ENCODE data around the gene MAP3K8.

MAP3K8 gene

DNA sequence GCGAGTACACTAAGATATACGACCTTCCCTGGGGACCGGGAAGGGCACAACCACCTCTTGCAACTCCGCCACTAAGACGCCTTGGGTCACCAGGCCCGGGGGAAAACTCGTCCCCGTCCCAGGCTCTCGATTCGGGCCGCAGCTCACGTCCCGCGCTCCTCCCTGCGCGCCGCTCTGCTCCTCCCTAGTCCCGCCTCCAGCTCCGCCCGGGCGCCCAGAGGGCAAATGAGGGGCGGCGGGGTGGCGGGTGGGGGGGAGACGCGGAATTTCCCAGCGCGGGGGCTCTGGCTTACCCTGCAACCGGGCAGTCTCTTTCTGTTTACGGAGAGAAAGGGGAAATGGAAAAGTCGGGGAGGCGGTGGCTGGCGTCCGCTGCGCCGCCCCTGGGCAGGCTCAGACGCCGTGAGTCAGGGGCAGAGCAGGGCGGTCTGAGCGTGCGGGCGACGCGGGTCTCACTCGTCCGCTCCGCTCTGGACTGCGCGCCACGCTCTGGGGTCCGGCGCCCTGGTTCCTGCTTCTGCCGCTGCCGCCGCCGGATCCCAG is at the start of gene MAP3K8:
Gene MAP3K8, plus strand, starts transcription at position 455 of the 543 bp plus-strand sequence. CDS start 4,755 bp downstream, outside the sequence.
- peak; percentile 7 to 89 (median 70) for DNase-seq

DNA sequence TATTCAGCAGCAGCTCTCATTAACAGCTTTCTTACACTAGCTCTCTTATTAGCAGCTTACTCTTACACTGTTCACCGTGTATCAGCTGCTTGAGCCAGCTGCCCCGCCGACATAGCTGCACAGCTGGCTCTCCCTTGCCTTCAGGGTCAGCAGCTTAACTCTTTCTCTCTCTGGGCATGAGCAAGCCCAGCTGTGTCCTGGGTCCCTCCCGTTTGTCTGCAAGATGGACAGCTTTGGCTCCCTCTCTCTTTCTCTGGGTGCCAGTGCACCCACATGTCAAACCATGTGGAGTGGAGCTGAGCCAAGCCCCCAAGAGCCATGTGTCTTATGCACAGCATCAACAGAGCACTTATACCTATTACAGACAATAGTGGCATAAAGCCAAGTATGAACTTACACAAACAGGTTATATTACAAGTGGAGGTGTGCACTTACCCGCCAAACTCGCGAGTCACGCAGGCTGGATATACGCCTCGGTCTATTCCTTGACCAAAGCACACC is 49.2 kb upstream of the MAP3K8 start:
- peak in 2 of 14 donors; percentile 1 to 15 for DNase-seq

GRCh38 chr10:30386801-30387588 is 47.0 kb upstream of the MAP3K8 start:
- no peak for DNase-seq

- DNase-seq = no peak
These were observed 46.2 kb upstream of the MAP3K8 start for GRCh38 chr10:30387646-30388243.

DNA sequence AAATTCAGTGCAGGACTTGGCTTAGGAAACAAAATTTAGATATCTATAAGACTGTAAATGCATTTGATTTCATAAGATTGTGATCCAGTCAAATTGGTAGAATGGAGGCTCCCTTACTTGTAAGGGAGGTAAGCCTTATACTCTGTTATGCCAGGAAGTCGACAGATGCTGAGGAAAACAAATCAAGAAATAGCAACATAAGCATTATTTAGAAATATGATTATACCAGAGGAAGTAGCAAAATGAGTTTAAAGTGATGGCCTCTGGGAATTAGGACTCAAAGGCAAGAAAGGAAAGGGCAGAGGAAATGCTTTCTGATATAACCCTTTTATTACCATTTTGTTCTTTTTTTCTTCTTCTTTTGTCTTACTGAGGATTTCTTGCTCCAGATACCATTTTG is 44.4 kb upstream of the MAP3K8 start:
- no peak for DNase-seq

- DNase-seq = no peak
These were observed 43.8 kb upstream of the MAP3K8 start for GRCh38 chr10:30390207-30390606.

GRCh38 chr10:30391266-30391665 is 42.7 kb upstream of the MAP3K8 start:
- no peak for DNase-seq

DNA sequence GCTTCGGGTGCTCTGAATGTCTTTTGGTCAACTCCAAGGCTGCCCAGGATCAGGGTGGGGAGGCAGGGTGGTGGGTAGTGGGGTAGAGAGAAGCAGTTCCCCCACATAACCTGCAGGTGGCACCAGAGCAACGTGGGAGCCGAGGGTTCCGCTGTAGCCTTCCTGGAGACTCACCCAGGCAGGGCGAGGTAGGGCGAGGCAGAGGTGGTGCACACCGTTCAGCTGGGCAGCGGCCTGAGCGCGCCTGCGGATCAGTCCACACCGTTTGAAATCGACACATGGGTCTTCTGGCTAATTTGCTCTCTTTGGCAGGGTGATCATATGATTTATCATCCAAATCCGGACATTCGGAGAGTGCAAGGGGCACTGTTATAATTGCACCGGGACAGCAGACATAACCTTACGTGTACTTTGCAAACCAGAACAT is 41.4 kb upstream of the MAP3K8 start:
- peak in 10 of 14 donors; percentile 9 to 54 (median 25) for DNase-seq

GRCh38 chr10:30396293-30396692 is 37.7 kb upstream of the MAP3K8 start:
- DNase-seq = no peak

GRCh38 chr10:30396698-30397097 is 37.3 kb upstream of the MAP3K8 start:
- no peak for DNase-seq

DNA sequence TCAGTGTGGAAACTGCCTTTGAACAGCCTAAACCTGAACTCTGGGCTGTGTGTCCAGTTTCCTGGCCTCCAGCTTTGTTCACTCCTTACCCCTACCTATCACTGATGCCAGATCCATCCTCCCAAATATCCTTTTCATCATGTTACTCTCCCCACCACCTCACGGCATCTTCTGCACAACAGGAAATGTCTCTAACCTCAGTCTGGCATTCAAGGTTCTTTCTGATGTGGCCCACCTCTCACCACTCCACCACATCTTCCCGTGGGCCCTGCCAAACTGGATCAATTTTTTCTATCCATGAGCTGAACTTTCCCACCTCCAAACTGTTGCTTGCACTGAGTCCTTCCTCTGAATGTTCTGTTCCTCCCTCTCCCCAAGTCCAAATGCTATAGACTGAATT is 35.8 kb upstream of the MAP3K8 start:
- DNase-seq = no peak

- no peak for DNase-seq
These were observed 35.2 kb upstream of the MAP3K8 start for GRCh38 chr10:30398788-30399187.

DNA sequence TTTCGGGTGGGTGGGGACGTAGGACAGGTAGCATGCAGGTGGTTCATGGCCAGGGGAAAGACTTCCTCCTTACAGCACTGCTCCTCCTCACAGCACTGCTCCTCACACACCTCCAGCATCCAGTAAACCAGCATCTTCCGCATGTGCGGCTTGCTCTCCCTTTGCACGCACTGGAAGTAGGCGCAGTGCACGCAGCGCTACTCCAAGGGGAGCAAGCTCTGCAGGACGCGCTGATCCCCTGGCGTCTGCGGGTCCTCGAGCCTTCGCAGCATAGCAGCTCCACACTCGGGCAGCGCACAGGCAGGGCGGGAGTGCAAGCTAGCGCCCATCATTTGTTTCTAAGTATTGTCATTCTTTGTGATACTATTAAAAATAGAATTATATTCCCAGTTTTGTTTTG is 30.5 kb upstream of the MAP3K8 start:
- no peak for DNase-seq

DNA sequence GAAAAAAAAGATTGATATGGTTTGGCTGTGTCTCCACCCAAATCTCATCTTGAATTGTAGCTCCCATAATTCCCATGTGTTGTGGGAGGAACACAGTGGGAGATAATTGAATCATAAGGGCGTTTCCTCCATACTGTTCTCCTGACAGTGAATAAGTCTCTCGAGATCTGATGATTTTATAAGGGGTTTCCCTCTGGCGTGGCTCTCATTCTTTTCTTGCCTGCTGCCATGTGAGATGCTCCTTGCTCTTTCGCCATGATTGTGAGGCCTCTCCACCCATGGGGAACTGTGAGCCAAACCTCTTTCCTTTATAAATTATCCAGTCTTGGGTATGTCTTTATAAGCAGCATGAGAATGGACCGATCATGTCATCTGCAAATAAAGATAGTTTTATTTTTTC is 29.4 kb upstream of the MAP3K8 start:
- DNase-seq = no peak

- no peak for DNase-seq
These were observed 22.7 kb upstream of the MAP3K8 start for GRCh38 chr10:30411263-30411662.

DNA sequence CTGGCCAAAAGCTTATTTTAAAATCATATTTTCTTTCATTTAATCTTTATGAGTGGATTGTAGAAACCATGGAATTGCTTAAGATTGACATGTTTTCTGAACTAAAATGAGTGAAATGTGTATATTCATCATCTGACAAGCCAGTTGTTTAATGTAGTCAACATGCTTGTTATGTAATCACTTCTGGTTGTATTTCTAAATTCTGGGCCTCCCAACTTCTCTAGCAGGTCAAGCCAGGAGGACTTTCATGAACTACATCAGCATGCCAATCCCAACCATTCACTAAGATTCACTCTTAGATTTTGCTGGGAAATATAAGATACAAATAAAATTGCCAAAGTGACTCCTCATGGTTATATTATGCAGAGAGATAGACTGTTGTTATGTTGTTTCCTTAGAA is 21.1 kb upstream of the MAP3K8 start:
- DNase-seq = no peak

GRCh38 chr10:30413996-30414576 is 19.9 kb upstream of the MAP3K8 start:
- no peak for DNase-seq

DNA sequence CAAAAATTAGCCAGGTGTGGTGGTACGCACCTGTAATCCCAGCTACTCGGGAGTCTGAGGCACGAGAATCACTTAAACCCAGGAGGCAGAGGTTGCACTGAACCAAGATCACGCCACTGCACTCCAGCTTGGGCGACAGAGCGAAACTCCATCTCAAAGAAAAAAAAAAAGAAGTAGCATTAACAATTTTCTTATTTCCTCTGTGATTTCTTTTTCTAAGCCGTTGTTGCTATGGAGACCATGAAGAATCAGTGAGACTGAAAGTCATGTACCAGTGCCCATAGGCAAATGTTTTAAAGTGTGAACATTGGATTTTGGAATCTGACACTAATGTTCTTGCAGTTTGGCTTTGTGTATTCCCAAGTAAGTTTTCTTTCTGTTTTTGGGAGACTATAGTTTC is 18.4 kb upstream of the MAP3K8 start:
- no peak for DNase-seq

DNA sequence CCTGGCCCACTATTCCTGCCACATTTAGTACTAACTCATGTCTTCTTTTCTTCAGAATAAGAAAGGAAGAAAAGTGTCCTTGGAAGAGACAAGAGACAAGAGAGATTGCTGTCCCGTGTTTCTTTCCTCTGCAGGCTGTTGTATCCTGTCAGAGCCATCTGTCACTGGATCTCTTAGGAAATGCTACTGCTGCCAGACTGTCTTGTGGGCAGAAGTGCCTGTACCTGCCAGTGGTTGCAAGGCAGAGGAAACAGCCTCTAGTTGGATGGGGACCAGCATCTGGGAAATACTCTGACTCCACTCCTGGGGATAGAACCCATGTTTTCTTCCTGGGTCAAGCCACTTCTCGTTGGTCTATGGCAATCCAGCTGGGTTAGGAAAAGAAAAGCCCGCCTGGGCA is 16.7 kb upstream of the MAP3K8 start:
- no peak for DNase-seq

GRCh38 chr10:30420266-30420665 is 13.7 kb upstream of the MAP3K8 start:
- no peak for DNase-seq

- no peak for DNase-seq
These were observed 13.2 kb upstream of the MAP3K8 start for GRCh38 chr10:30420766-30421165.

GRCh38 chr10:30422151-30422695 is 11.8 kb upstream of the MAP3K8 start:
- no peak for DNase-seq

All from C1 segment of cervical spinal cord (tissue), 14 donors.